GM21526 (cell line): Measurements from ENCODE around the gene HS3ST3B1.
A peak's percentile ranks its signal among the peaks of the same experiment; 100 is the strongest.

Source experiments
- ATAC-seq: cut with Tn5 transposase; IDR thresholded peaks from one replicate; pipeline ENCODE4 v1.9.1; 2021; ENCODE audit warnings: moderate library complexity; ENCODE audit not compliant: unreplicated experiment, low FRiP score

Gene HS3ST3B1

DNA sequence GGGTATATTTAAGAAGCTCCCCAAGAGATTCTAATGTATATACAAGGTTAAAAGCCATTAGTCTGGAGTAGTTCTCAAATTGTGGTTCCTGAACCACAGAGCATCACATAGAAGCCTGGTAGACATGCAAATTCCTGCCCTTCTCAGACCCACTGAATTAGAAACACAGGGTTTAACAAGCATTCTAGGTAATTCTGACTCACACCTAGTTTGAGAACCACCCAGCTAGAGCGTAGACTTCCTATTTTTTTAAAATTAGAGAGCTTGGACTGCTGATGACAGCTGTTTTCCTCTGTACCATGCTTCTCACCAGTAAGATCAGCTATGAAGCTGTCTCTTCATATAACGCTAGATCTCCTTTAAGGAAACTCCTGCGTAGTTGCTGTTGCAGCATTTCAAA, 50.6 kb downstream of the HS3ST3B1 start:
- peak; percentile 91 for ATAC-seq

DNA sequence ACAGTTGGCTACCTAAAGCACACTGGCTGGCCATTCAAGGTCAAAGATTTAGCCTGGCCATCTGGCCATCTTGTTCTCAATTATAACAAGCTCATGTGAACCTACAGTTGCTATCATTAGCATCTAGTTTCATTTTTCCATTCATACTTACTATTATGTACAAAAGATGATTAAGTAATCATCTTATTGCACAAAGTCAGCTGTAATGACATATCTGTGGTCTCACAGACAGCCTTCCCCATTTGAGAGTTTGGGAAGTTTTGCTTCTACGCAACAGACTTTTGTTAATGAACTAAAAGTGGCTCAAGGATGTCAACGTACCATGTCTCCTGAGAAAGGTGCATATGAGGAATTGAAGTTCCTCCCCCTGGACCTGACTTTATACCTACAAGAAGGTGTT, 51.3 kb downstream of the HS3ST3B1 start:
- ATAC-seq = no peak

DNA sequence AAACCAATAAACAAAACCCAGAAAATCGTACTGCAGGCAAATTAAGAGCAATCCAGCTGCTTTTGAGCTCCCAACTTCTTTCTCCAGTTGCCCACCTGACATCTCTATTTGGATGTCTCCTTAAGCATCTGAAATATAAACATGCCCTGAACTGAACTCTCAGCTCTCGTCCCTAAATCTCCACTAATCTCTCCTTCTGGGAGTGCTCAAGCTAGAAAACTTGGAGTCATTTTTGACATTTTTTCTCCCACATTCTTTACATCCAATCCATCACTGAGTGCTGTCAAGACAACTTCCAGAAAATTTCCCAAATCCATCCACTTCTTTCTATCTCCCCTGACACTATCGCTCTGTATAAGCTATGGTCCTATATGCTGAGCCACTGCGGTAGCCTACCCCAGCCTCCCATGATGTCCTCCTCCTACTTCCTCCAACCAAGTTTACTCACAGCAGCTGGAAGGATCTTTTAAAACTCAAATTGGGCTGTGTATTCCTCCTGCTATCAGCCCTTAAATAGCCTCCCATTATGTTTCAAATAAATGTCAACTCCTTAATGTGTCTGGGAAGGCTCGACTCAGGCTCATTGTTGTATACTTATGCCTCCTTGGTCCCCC, 53.1 kb downstream of the HS3ST3B1 start:
- no peak for ATAC-seq

DNA sequence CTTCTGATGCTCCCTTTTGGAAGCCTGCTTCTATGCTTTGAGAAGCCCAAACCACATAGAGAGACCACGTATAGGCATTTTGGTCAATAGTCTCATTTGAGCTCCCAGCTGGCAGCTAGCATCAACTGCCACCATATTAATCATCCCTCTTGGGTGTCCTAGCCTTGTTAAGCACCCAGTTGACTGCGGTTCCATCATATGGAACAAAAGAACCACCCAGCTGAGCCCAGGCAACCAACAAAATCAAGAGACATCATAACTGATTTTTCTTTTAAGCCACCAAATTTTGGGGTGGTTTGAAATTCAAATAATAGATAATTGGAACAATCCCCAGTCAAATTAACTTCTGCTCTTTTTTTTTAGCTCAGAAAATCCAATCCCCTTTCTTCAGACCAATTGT, 53.9 kb downstream of the HS3ST3B1 start:
- ATAC-seq = no peak

DNA sequence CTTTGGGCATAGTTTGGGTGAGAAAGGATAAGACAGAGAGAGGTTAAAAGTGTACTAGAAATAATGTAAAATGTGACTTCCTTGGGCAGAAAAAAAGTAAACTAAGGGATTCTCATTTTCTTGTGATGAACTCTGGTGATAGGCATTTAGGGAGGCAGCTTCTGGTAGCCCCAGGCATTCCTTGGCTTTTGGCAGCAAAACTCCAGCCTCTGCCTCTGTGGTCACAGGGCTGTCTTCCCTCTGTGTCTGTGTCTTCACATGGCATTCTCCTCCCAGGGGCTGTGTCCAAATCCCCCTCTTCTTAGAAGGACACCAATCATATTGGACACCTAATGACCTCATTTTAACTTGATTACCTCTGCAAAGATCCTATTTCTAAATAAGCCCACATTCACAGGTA, 54.7 kb downstream of the HS3ST3B1 start:
- ATAC-seq = no peak

DNA sequence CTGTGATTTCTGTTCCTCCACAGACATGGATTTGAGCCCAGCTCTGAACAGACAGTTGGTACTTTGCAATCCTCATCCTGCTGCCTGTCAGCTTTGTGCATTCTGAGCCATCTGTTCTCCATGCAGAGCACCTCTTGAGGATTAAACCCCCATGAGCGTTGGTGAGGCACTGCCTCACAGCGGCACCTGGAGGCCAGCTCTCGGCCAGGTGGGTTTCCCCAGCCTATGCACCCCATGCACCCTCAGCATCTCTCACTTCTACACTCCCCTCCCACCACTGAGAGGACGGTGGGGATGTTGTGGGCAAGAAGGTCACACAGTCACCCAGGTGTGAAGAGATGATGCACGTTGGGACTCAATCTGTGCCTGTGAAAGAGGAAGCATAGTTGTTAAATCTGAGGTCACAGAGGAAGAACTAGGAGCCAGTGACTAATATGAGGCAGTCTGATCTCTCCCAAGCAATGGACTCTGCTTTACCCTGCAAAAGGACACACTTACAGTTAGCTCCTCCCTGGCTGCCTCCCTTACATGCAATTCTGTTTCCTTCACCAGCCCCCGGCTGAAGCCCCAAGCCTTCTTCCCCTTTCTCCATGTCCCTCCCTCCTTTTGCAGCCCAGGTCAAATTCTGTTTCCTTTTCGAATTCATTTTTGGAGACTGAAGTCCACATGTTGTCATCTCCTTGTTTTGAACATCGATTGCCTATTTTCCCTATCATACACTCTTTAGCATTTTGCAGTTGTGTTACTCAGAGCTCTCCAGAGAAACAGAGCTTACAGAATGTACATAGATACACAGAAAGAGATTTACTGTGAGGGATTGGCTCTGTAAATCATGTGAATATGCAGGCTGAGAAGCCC, 58.5 kb downstream of the HS3ST3B1 start:
- peak; percentile 99 for ATAC-seq

DNA sequence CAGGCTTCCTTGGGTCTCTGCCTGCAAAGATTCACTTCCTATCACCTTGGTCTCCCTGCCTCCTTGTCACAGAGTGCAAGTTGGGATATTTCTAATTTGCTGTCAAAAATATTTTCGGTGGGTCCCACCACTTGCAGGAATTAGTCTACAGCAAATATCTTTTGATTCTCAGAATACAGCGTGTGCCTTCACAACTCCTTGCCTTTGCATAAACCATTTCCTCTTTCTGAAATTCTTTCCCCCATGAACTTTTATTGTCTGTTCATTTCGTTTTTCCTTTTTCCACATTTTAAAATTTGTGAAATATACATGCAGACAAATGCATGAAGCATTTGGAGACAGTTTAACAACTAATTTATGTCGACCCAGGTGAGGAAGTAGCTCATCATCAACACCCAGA, 60.0 kb downstream of the HS3ST3B1 start:
- no peak for ATAC-seq

DNA sequence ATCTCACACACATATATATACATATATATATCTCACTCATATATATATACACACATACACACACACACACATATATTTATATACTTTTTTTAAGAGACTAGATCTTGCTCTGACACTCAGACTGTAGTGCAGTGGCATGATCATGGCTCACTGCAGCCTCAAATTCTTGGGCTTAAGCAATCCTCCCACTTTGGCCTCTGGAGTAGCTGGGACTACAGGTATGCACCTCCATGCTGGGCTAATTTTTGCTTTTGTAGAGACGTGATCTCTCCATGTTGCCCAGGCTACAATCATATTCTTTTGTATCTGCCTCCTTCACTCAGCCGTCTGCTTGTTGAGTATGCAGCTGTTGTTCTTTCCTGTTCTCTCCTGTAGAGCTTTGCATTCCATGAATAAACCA, 60.6 kb downstream of the HS3ST3B1 start:
- no peak for ATAC-seq

DNA sequence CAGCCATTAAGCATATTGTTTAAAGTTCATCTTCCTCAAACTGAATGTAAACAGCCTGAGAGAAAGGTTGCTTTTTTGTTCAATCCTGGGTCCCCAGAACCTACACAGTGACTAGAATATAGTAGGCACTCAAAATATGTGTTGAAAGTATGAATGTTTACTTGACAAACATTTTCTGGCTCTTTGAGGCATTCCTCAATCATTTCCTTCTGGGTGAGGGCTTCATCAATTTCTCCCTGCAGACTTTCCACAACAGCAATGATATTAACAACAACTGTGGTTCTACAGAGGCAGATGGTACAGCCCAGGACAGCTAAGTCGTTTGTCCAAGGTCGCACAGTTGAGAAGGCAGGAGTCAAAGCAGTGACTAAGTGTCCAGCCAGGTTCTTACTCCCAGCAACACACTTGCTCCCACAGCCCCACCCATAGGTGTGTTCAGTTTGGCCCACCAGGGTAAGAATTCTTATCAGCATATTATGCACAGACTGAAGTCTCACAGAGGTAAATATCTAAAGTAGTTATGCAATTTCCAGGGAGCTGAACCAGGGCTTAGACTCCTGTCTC, 61.1 kb downstream of the HS3ST3B1 start:
- no peak for ATAC-seq

DNA sequence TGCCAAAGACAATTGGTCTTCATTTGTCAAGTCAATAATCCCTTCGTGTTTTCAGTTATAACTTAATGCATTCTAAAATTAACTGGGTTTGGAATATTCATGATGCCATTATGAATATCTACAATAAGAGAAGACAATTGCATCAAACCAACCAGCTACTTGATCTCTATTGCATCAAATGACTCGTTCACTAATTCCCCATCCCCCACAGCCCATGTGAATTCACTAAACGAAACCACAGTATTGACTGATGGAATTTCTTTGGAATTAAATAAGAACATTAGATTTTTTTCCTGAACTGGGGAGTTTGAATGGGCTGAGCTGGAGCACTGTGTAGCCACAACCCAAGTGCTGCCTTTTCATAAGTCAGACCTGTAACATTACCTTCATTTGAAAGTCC, 65.3 kb downstream of the HS3ST3B1 start:
- no peak for ATAC-seq

DNA sequence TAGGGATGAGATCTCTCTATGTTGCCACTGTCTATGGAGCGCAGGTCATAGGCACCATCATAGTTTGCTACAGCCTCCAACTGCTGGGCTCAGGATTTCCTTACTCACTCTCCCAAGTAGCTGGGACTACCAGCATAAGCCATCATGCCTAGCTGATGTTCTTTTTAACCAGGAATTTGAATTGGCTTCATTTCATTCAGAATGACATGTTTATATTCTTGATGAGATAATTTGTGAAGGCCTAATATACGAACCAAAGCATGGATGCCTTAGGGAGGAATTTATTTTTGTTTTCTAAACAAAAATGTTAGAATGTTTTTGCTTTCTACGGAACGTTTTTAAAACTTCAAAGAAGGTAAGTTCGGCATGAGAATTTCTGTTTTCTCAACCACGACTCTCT, 71.6 kb downstream of the HS3ST3B1 start:
- no peak for ATAC-seq

DNA sequence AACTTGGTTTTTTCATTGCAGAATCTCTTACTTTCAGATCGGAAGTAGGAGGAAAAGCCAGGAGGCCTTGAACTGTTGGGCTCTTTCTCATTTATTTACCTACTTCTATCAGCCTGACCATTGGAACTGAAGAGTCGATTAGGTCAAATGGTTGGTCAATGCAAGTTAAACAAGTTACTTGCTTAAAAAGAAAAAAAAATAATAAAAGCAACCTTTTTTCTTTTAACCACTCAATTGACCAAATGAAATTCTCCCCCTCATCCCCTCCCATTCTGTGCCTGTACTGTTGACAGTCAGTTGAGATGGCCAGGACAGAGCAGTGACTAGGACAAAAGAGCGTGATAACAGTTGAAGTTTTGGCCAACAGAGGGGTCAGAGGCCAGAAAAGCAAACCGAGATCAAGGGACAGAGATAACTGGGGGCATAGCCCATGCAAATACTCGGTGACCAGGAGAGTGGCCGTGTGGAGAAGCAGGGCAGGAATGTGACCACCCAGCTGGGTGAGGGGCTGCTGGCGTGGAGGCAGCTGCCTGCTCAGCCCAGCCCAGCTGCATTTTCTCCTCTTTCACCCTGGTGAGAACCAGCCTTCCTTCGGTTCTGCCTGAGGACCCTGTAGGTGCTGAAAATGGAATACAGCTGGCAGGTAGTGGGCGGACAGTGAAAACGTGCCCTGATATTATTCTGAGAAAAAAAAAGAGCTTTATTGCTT, 72.2 kb downstream of the HS3ST3B1 start:
- no peak for ATAC-seq

DNA sequence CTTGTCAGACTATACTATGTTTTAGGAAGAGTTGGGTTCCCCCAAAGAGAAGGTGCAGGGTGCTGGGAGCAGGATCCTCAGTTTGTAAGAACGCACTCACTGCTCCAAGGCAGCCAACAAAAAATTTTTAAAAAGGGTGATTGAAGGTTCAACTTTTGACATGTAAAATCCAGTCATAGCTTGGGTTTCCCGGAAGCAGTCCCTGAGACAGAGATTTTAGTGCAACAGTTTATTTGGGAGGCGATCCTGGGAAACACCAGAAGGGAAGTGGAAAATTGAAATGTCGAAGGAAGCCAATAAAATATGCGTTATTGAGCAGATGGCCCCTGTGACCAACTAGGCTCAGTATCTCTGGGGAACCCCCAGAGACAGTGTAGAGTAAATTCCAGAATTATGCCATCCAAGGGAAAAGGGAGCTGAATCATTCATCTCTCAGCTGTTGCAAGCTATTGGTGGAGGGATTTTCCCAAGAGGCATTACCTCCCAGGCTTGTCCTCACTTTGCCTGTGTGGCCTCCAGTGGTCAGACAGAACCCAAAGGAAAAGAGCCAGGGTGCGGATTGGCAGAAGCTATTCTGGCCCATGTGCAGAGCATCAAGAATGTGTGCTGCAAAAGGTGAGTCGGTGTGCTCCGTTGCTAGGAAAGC, 72.9 kb downstream of the HS3ST3B1 start:
- ATAC-seq = no peak

DNA sequence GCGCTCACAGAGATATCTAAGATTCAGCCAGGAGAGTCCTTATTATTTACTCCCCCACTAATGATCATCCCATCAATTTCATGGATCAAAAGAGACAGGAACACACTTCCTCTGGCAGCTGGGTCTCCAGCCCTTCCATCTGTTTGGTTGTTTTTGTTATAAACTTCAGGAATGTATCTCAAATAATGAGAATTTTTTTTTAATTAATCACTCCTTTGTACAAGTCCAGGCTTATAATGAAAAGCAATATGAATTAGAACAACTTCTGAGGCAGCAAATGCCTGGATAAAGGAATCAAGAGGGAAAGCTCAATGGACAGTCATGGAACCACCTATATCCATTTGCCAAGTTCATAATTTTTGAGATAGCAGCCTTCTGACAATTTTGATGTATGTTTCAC, 73.4 kb downstream of the HS3ST3B1 start:
- no peak for ATAC-seq

DNA sequence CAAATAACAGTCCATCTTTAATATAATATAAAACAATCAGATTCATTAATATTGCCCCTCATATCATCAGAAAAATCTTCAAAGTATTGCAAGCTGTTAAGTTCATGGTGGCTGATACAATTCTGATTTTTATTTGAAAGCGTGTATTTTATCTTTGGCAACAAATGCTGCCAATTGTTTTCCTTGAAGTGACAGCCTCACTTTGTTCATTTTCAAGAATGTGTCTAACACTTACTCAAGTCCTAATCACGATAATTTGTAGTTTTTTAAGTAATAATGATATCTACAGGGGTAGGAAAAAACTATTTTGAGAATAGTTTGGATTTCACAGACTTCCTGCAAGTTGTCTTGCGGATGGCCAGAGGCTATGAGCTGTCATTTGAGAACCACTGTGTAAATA, 75.8 kb downstream of the HS3ST3B1 start:
- ATAC-seq = no peak

DNA sequence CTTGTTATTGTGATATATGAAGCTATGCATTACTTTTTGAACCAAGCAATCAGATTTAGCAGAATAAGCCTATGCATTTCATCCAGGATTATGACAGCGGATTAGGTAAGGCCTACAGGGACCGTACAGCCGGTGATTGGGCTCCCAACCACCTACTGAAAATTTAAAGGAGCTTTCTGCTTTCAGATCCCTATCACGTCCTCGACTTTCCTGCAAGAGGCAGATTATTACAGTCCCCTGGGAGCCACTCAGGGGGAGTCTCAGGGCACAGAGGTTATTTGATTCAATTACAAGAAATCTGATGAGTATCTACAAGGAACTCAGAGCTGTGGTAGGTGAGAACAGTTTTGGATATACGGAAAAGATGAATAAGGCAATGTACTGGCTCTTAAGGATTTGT, 80.7 kb downstream of the HS3ST3B1 start:
- ATAC-seq = no peak

DNA sequence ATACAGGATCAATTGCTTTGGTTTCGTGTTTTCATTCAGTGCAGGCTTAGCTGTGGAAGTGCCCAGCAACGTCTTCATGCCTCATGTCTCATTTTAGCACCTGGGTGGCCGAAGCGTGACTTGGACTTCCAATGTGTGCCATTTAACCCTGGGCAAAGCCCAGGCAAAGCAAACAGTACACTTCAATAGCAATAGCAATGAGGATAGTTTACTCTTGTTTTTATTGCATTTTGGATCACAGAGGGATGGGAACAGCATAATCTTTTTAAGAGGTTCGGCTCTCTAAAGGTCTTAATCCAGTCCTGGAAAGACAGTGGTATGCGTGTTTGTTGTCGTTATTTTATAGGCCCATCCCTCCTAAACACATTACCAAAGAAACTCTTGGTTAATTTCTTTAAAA, 86.2 kb downstream of the HS3ST3B1 start:
- no peak for ATAC-seq

DNA sequence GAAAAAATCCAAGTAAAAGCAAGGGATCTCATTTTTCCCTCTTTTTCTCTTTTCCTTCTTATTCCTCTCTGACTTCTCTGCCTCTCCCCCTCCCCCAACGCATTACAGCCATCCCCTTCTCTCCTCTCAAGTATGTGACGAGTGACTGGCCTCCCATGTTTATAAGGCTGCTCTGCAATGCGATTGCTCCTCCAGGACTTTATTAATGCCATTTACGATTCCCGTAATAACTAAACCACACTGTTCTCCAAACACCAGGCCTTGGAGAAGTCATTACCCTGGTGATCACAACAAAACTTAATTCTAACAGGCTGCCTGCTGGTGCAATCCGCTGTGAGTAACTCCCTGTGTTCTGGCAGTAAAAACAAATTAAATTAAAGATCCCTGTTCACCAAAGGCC, 88.8 kb downstream of the HS3ST3B1 start:
- no peak for ATAC-seq

DNA sequence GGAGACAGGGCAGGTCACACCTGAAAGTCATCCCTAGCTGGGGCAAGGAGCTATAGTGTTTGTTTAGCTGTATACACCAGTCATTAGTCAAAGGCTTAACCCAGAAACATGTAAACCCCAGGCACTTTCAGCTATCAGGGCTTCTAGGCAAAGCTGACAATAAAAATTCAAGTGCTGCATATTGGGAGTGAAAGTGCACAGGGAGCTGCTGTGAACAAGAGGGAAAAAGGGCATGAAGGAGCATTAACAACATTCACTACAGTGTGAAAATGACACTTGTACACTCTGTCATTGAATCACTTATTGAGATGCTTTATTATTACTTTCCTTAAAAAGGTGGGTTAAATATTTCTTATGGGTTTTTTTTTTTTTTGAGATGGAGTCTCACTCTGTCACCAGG, 92.8 kb downstream of the HS3ST3B1 start:
- no peak for ATAC-seq

DNA sequence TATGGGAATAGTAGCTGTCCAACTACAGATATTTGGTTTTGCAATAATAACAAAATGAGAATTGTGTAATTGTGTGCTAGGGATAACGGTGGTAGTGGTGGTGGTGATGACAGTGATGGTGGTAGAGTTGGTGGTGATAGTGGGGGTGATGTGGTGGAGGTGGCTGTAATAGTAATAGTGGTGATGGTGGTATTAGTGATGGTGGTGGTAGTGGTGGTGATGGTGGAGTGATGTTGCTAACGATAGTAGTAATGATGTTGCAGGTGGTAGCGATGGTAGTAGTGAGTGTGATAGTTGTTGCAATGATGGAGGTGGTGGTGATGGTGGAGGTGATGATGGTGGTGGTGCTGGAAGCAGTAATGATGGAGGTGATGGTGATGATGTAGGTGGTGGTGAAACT, 94.4 kb downstream of the HS3ST3B1 start:
- ATAC-seq = no peak

DNA sequence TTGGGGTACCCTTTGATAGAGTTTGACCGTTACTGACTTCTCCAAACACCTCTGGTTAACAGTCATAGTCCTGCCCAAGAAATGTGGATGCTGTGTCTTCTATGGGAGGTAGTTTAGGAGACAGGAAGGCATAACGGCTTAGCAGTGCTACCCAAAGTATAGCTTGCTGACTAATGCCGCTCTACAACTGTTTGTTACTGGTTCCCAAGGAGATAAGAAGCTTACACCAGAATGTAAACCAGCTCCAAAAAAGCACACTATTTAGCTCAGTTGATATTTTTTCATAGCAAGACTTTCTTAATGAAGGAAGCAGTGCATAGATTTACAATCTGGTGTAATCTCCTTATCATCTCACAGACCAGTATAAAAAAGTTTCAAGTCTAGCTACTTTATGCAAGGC, 95.7 kb downstream of the HS3ST3B1 start:
- no peak for ATAC-seq
